ENCODE measurements around the gene KCNIP3. TPM values are rescaled to one million over a fixed set of nuclear protein-coding genes. Genes with fewer than 3 reads are reported as not detected.

The KCNIP3 gene
- total RNA-seq, 2 experiments from 2014 or later, result 0.52 TPM; not detected in 1

DNA sequence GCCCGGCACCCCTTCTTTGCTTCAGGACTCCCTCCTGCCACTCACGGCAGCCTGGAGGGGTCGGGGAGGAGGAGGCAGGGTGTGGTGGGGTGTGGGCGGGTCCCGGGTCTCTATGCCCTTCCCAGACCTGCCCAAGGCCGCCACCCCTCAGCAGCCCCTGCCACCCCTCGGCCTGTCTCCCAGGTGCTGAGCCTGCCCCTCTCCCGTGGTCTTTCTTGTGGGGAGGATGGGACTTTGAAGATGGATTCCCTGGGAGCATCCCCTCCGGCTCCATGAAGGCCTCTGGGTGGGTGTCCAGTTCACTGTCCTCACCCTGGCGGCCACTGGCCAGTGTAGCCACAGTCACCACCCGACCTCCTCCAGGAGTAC lies 23.2 kb downstream of the KCNIP3 start:
- Mint-ChIP-seq H3K4me3 (no peak overlapping the region), H3K36me3 (ENCODE audit: low read depth) (no peaks in the 10 kb centered on the region), H3K27me3 (no peaks in the 10 kb centered on the region), H3K27ac (no peak overlapping the region), H3K9me3 (no peaks in the 10 kb centered on the region), H3K4me1 (ENCODE audit: low read depth) (no peaks in the 10 kb centered on the region)
- ATAC-seq (ENCODE audit: poor library complexity) (no peak), DNase-seq (no peak)
- TF ChIP-seq, protein P1, sequence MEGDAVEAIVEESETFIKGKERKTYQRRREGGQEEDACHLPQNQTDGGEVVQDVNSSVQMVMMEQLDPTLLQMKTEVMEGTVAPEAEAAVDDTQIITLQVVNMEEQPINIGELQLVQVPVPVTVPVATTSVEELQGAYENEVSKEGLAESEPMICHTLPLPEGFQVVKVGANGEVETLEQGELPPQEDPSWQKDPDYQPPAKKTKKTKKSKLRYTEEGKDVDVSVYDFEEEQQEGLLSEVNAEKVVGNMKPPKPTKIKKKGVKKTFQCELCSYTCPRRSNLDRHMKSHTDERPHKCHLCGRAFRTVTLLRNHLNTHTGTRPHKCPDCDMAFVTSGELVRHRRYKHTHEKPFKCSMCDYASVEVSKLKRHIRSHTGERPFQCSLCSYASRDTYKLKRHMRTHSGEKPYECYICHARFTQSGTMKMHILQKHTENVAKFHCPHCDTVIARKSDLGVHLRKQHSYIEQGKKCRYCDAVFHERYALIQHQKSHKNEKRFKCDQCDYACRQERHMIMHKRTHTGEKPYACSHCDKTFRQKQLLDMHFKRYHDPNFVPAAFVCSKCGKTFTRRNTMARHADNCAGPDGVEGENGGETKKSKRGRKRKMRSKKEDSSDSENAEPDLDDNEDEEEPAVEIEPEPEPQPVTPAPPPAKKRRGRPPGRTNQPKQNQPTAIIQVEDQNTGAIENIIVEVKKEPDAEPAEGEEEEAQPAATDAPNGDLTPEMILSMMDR (IDR thresholded peaks at IDR 0.05), result no peak
- no peak overlapping the region for H3K27ac ChIP-seq (ENCODE audit: low read depth in 1 of 2, low read length in 2 of 2)
- no peaks in the 10 kb centered on the region for H3K9me3 ChIP-seq (ENCODE audit: control insufficient read depth in 1 of 2, insufficient read depth in 1 of 2, low read length in 2 of 2)
- ChIA-PET CTCF (no interaction called here), POLR2A (no interaction called here)
- H3K4me1 ChIP-seq (ENCODE audit: insufficient read depth, low read length), result no peaks in the 10 kb centered on the region
- H3K36me3 ChIP-seq (ENCODE audit: insufficient read depth, low read length), result no peaks in the 10 kb centered on the region
- no peaks in the 10 kb centered on the region for H3K27me3 ChIP-seq (ENCODE audit: control insufficient read depth in 1 of 2, insufficient read depth in 2 of 2, low read length in 2 of 2)
- H3K4me3 ChIP-seq (ENCODE audit: low read length), result no peak overlapping the region
- intact Hi-C loops (cut with DNase I, micrococcal nuclease), result no loop called here

DNA sequence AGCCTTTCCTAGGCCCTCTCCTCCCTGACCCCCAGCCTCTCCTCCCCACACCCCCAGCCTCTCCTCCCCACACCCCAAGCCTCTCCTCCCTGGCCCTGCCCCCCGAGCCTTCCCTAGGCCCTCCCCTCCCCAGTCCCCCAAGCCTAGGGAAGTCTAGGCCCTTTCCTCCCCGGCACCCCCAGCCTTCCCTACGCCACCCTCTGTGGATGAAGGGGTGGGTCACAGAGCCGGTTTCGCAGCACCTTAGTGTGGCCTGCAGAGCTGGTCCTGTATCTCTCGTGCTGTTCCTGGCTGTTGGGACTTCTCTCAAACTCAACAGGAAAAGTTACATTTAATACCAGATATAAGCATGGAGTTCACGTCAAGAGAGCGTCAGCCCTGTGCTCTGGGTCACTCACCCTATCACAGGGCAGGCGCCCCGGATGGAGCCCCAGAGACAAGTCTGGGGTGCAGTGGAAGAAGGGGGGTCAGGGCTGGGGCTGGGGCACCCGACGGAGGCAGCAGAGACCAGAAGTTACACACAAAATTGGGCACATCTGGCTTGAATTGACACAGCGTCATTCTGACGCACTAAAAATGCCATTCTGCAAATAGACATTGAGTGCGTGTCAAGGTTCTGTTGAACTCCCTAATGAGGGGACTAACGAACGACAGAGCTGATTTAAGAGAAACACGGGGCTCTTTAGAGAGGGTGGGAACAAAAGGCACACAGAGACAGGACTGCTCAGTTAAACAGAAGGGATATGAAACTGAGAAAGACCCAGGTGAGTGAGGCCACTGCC lies 24.0 kb downstream of the KCNIP3 start:
- ATAC-seq (ENCODE audit: poor library complexity) (no peak), DNase-seq (no peak)
- Mint-ChIP-seq H3K4me1 (ENCODE audit: low read depth) (no peaks in the 10 kb centered on the region), H3K9me3 (no peaks in the 10 kb centered on the region), H3K27ac (no peak overlapping the region), H3K4me3 (no peak overlapping the region), H3K36me3 (ENCODE audit: low read depth) (no peaks in the 10 kb centered on the region), H3K27me3 (no peaks in the 10 kb centered on the region)
- H3K36me3 ChIP-seq (ENCODE audit: insufficient read depth, low read length), result no peaks in the 10 kb centered on the region
- H3K9me3 ChIP-seq (ENCODE audit: control insufficient read depth in 1 of 2, insufficient read depth in 1 of 2, low read length in 2 of 2), result no peaks in the 10 kb centered on the region
- H3K4me3 ChIP-seq (ENCODE audit: low read length), result no peak overlapping the region
- CTCF ChIA-PET, result no interaction called here
- no peaks in the 10 kb centered on the region for H3K4me1 ChIP-seq (ENCODE audit: insufficient read depth, low read length)
- TF ChIP-seq, protein P1 (IDR thresholded peaks at IDR 0.05), result no peak
- intact Hi-C loops (cut with DNase I, micrococcal nuclease), result no loop called here
- POLR2A ChIA-PET, result no interaction called here
- no peak overlapping the region for H3K27ac ChIP-seq (ENCODE audit: low read depth in 1 of 2, low read length in 2 of 2)
- no peaks in the 10 kb centered on the region for H3K27me3 ChIP-seq (ENCODE audit: control insufficient read depth in 1 of 2, insufficient read depth in 2 of 2, low read length in 2 of 2)

DNA sequence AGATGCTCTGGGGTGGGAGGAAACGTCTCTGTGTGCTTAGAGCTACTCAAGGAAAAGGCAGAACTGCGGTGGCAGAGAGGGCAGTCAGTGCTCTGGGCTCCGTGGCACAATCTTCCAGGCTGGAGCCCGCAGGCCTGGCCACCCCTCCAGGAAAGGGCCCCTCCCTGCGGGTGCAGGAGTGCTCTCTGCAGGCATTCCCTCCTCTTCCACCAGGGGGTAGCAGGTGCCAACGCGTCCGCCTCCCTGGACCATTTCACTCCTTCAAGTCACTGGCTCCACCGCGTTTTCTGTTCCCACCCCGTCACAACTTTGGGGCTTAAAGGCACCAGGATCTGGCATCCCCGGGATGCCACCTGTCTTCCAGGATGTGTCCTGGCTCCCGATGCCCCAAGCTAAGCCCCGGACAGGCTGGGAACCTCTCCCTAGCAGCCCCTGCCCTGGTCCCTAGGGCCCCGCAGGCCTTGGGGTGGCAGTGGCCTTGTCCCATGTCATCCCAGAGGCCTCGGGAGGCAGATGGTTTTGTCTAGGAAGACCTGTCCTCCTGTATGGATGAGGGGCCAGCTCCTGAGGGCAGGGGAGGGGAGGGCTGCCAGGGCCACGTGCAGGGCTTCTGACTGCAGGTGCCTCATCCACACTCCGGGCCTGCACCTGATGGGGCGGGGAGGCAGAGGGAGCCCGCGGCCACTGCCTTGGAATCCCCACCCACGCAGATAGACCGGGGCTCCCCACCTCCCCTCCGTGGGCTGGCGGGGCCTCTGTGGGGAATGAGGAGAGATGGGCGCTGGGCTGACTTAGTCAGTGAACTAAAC lies 26.4 kb downstream of the KCNIP3 start:
- no peaks in the 10 kb centered on the region for H3K9me3 Mint-ChIP-seq
- no peaks in the 10 kb centered on the region for H3K27me3 Mint-ChIP-seq
- CTCF ChIA-PET, result no interaction called here

More for the DNA sequence above, 26.4 kb downstream of the KCNIP3 start:
- ATAC-seq (ENCODE audit: poor library complexity), result no peak
- POLR2A ChIA-PET, result no interaction called here
- Histone ChIP-seq H3K36me3 (ENCODE audit: insufficient read depth, low read length) (no peaks in the 10 kb centered on the region), H3K9me3 (ENCODE audit: control insufficient read depth in 1 of 2, insufficient read depth in 1 of 2, low read length in 2 of 2) (peaks cover 0 to 4% of the 10 kb centered on the region in 2 experiments), H3K27me3 (ENCODE audit: control insufficient read depth in 1 of 2, insufficient read depth in 2 of 2, low read length in 2 of 2) (no peaks in the 10 kb centered on the region), H3K27ac (ENCODE audit: low read depth in 1 of 2, low read length in 2 of 2) (no peak overlapping the region), H3K4me1 (ENCODE audit: insufficient read depth, low read length) (no peaks in the 10 kb centered on the region), H3K4me3 (ENCODE audit: low read length) (no peak overlapping the region)
- intact Hi-C loops (cut with DNase I, micrococcal nuclease), result no loop called here
- no peak overlapping the region for H3K4me3 Mint-ChIP-seq
- no peak for DNase-seq
- H3K36me3 Mint-ChIP-seq (ENCODE audit: low read depth), result no peaks in the 10 kb centered on the region
- H3K4me1 Mint-ChIP-seq (ENCODE audit: low read depth), result no peaks in the 10 kb centered on the region
- no peak overlapping the region for H3K27ac Mint-ChIP-seq
- TF ChIP-seq, protein P1 (IDR thresholded peaks at IDR 0.05), result no peak

Data from CD4-positive, alpha-beta T cell (primary cell).